NCI-H345 treated with DMSO at 0.1 percent for 48 hours (cell line): ENCODE results near the gene TAF1D.

Experiments used
- DNase-seq: peaks from one replicate; lab custom pipeline; 2025; ENCODE audit not compliant: unreplicated experiment; lab: John Stamatoyannopoulos, UW

The TAF1D gene

DNA sequence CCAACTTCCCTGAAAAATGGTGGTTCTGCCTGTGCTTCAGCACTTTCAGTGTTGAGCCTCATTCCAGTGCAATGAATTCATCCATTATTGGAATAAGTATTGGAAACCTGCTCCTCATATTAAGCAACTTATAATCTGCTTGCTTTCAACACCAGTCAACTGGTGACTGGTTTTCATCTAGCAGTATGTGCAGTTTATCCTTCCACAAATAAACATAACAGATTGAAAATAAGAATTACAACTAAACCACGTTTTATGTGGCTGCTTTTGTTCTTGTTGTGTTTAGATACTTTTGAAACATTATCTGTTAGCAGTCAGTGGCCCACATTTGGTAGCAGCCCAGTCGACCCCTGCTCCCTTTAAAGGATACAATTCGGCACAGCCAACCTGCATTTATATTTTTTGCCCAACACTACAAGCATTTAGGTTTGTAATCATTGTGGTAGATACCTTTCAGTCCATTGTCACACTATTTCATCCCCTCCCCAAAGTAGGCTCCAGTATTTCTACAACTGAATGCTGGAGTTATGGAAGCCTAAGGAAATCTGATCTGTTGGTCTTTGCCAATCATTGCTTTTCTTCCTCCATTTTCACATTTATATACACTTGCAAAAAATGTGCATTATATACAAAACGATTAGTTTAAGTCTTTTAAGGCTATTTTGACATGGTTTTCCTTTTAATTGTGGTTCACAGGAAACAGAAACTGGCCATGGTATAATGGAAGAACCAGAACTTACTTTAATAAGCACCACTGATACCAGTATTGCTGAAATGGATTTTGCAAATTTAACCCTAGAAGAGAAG is 13.1 kb downstream of the TAF1D start:
- no peak for DNase-seq

DNA sequence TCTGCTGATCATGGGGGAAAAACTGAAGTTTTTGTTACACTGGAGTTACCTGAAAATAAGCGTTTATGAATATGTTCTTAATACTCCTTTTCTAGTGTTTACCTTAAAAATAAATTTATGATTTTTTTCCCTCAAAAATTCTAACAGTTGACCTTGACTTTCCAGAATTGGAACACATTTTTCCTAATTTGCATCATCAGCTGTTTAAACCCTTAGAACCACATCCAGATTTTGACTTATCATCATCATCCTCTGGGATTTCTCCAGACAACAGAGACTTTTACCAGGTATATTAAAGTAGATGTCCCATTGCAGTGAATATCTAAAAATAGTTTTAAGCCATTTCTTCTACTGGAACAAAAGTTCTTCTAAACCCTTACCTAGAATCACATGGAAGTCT is 17.2 kb downstream of the TAF1D start:
- no peak for DNase-seq

DNA sequence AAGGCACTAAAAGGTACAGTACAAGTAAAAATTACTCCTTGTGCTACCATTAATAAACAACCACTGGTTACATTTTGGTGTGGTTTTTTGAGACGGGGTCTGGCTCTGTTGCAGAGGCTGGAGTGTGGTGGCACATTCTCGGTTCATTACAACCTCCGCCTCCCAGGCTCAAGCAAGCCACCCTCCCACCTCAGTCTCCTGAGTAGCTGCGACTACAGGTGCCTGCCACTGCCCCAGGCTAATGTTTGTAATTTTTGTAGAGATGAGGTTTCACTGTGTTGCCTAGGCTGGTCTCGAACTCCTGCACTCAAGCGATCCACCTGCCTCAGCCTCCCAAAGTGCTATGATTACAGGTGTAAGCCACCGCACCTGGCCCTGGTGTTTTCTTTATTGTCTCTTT is 20.8 kb downstream of the TAF1D start:
- no peak for DNase-seq

DNA sequence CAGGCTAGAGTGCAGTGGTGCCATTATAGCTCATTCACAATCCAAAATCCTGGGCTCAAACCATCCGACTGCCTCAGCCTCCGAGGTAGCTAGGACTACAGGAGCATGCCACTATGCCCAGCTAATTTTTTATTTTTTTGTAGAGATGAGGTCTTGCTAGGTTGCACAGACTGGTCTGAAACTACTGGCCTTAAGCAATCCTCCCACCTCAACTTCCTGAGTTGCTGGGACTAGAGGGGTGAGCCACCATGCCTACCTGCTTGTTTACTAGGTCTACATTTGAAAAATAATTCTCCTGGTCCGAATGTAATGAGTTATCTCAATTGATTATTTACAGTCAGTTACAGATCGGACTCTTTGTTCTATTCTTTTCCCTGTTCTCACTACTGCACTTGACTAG is 22.0 kb downstream of the TAF1D start:
- DNase-seq = no peak

DNA sequence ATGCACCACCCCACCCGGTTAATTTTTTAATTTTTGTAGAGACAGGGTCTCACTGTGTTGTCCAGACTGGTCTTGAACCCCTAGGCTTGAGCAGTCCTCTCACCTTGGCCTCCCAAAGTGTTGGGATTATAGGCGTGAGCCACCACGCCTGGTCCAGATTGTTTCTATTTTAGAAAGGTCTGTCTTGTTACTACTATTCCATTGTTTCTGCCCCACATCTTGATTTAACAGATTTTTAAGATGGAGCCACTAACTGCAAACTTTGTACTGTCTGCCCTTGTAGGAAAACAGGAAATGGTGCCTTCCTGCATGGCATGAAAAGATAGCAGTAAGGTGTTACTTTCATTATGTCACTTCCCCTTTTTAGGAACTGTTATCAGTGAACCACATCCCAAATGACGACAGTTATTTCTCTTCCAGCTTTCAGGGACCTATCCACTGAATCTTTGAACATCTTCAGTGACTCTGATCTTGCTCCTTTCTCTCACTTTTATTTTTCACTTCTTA is 23.2 kb downstream of the TAF1D start:
- no peak for DNase-seq

DNA sequence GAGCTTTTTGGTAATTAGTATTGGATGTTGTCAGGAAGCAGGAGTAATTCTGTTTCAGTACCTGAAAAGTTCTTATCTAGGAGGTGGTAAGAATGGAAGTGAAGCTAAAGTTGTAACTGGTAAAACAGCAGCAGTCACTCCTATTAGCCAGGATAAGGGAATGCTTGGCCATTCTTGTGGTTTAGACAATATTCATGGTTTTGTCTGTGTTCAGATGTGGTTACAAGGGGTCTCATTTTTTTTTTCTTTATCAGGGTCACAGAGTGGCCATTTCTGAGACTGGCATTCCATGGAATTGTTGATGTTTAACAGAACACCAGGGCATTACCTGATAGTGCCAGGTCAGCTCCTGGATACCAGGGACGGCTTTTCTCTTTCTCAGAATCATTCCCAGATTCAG is 23.8 kb downstream of the TAF1D start:
- DNase-seq = no peak

DNA sequence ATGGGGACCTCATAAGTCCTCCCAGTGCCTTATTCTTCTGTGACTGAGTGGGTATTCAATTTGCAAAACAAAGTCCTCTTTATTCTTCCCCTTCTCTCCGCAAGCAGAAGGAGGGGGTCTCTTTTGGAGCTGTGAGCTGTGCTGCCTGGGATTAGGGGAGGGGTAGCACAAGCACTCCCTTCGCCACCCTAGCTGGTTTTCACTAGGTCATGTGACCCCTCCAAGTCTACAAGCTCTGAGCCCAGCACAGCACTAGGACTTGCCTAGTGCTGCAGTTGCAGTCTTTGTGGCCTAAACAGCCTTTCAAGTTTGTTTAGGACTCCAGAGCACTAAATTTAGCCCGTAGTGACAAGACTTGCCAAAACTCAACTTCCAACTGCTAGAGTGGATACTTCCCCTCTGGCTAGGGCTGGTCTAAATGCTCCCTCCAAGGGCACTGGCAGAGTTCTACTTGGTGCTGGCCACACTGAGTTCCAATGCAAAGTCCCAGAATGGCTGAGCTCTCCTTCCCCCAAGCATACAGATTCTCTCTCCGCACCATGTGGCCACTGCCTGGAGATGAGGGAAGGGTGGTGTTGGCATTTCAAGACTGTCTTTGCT is 25.4 kb downstream of the TAF1D start:
- DNase-seq = no peak

DNA sequence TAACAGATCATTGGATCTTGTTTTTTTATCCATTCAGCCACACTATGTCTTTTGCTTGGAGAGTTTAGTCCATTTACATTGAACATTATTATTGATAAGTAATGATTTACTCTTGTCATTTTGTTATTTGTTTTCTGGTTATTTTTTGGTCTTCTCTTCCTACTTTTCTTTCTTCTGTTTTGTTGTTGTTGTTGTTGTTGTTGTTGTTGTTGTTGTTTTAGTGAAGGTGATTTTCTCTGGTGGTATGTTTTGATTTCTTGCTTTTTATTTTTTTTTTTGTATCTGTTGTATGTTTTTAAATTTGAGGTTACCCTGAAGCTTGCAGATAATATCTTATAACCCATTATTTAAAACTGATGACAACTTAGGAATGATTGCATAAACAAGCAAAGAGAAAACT is 28.6 kb downstream of the TAF1D start:
- no peak for DNase-seq

DNA sequence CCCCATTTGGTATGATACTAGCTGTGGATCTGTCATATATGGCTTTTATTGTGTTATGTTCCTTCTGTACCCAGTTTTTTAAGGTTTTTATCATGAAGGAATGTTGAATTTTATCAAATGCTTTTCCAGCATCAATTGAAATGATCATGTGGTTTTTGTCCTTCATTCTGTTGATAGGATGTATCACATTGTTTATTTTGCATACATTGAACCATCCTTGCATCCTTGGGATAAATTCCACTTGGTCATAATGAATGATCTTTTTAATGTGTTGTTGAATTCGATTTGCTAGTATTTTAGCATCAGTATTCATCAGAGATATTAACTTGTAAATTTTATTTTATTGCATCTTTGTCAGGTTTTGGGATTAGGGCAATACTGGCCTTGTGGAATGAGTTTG is 31.1 kb downstream of the TAF1D start:
- no peak for DNase-seq

DNA sequence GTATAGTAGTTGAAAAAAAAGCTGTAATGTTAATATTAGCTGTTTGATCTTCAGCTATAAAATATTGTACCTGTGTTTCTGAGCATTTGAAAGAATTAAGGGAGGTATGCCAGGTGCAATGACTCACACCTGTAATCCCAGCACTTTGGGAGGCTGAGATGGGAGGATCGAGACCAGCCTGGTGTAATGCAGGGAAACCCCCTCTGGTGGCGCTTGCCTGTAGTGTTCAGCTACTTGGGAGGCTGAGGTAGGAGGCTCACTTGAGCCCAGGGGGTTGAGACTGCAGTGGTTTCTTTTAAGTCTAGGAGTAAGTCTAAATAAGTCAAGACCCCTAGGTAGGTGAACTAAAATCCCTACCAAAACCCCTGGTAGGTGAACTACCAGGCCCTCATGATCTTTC is 37.1 kb downstream of the TAF1D start:
- DNase-seq = no peak

DNA sequence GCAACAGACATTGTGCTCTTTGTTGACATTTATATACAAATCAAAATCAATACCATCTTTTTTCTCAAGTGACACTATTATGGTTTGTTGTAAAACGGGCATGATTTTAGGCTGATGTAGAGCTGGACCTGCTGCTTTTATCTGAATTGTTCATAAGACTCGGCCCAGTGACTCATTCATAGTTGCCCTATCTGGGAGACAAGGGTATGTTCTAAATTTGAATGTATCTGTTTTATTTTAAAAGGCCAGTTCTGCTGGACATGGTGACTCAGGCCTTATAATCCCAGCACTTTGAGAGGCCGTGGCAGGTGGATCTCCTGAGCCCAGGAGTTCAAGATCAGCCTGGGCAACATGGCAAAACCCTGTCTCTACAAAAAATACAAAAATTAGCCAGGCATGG is 40.5 kb downstream of the TAF1D start:
- no peak for DNase-seq

DNA sequence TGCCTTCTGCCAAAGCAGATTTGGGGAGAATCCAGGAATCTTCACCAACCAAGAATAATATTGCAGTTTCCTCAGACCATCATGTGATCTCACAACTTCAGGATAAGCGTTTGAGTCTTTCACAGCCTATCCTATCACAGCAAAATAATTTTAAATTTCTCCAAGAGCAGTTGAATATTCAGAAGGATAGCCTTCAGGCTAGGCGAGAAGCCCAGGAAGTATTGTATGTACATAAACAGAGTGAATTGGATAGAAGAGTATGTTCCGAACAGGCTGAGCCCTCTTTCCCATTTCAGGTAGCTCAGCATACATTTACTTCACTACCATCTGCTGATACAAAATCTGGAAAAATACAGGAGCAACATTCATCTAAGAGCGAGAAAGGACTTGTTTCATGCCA is 43.7 kb downstream of the TAF1D start:
- DNase-seq = no peak

DNA sequence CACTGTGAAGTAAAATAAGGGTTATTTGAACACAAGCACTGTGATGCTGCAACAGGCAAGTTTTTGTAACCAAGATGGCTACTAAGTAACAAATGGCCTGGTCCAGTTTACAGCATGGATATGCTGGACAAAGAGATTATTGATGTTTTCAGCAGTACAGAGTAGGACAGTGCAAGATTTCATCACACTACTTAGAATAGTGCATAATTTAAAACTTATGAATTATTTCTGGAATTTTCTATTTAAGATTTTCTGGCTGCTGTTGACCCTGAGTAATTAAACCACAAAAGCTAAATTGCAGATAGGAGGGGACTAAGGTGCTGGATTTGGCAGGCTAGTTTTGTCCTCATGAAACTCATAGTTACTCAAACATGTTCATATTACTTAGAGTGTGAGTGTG is 46.7 kb downstream of the TAF1D start:
- no peak for DNase-seq

DNA sequence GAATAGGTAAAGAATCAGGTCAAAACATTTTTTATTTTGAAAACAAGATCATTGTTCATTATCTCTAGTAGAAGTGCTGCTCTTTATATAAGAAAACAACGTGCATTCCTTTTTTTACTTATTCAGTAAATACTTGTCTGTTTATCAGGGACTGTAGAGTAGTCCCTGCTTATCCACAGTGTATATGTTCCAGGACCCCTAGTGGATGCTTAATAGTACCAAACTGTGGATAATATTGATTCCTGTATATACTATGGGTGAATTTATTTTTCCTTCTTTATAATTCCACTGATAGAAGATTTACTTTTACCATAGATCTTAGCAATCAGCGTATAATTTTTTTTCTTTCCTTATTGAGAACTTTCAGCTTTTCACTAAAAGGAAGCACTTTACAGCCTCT is 47.2 kb downstream of the TAF1D start:
- DNase-seq = no peak

DNA sequence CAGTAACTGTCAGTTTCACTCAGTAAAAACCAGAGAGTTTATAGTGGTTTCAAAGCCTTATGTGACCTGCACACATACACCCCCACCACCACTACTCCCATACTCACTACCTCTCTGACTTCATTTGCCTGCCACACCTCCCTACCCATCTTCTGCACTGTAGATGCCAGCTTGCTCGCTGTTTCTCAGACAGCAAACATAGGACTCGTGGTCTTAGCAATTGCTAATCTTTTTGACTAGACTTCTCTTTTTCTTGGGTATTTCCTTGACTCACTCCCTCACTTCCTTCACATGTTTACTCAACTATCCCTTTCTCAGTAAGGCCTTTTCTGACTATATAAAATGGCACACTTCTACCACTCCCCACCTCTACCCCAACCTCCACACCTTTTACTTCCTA is 52.1 kb downstream of the TAF1D start:
- no peak for DNase-seq

DNA sequence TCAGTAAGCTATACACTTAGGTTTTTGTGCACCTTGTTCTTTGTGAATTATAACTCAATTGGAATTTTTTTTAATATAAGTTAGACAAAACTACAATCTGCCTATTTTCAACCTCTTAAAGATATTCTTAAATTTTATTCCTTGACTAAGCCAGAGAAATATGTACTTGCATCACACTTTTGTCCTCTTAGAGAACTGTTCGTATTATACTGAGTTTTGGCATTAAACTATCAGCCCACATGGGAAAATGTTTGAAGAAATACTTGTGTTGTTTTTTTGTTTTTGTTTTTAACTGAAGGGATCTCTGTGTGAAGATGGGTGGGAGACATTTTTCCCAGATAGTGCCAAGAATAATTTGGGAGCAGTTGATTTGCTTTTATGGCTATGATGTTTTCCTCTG is 54.5 kb downstream of the TAF1D start:
- no peak for DNase-seq

DNA sequence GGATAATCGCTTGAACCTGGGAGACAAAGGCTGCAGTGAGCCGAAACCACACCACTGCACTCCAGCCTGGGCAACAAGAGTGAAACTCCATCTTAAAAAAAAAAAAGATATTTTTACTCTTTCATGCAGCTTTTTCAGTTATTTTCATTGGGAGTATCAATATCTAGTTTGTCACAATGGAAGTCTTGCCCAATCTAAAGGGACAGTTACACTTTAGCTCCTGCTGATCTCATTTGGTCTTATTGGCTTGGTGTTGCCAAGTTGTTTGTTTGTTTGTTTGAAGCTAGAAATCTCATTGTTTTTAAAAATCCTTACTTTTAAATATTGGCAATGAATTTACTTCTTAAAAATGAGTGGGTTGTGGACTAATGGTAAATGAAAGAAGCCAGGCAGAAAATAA is 55.1 kb downstream of the TAF1D start:
- DNase-seq = no peak
